ENCODE results near the gene GNAT2.
"Not testable (repeated sequence)": the region's sequence is repeated elsewhere in the genome, so short reads cannot be mapped to it uniquely, and the experiment has no call there.

Gene GNAT2

DNA sequence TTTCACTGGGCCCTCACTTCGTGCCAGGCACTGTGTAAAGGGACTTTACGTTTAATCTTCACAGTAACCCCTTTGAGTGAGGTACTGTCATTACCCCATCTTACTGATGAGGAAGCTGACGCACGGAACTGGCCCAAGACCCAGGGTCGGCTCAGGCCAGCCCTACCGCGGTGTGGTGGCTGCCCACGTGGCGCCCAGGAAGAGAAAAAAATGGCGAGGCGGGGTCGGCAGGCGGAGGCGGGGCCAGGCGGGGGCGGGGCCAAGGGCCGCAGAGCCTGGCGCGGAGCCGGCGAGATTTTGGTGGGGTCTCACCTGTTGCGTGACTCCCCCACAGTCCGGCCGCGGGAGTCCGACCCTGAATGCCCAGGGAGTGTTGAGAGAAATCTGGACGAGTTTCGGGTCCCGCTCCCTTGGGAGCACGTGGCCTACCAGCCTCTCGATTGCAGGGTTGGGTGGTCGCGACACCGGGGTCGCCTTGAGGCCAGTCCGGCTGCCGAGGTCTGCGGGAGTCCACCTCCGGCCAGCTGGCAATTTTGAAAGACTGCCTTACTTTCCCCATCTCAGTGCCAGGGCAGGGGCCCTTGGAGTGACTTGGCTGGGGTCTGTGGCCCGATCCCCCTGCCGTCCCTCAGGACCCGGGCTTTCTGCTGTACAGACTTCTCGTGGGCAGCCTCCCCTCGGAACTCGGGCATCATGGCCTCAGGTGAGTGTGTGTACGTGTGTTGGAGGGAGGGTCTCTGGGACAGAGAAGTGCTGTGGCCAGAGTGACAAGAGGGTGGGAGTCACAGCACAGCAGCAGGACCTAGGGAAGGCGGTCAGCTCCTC lies at the start of gene GNAT2, which contains the start of gene AMPD2:
GNAT2 (minus strand) TSS at position 41 of the 825 bp plus-strand sequence. CDS start 6,746 bp downstream, outside the sequence.
AMPD2 (plus strand) TSS at position 262 of the 825 bp plus-strand sequence. CDS start 1,339 bp downstream, outside the sequence.
- FAIRE-seq (no peak), DNase-seq (ENCODE audit: insufficient read length, low spot score) (peak; percentile 55)

- FAIRE-seq, result no peak
- no peak for DNase-seq (ENCODE audit: insufficient read length, low spot score)
These were observed 48.8 kb upstream of the GNAT2 start for GRCh38 chr1:109668123-109668775.

DNA sequence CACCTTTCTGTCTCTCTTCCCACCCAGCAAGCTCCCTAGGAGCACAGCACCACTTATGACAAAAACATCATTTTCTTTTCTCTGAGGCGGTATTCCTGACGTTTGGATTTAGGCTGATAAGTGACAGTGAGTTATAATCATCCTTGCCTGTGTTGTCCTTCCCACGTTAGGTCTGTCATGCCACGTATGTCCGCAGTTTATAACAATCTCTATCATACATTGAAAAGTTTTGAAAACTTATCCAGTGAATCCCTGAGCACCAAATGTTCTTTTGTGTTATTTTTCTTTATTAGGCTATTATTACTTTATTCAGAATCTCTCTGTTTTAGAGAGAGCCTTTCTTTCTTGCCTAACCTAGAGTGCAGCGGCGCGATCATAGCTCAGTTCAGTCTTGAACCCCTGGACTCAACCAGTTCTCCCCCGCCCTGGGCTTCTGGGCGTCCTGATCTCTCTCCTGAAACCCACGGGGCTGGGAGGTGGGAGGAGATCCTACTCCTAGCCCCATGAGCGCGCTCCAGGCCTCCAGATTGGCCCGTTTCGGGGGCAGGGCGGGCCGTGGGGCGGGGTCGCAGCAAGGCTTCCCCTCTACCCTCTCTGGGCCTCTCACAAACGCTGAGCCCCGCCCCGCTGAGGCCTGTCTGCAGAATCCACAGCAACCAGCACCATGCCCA lies 48.2 kb upstream of the GNAT2 start, which contains the start of gene GSTM2:
GSTM2 (plus strand) TSS at position 606 of the 671 bp plus-strand sequence; CDS start at position 665, 59 bp downstream.
- DNase-seq (ENCODE audit: insufficient read length, low spot score) (peak; percentile 45), FAIRE-seq (no peak)

DNA sequence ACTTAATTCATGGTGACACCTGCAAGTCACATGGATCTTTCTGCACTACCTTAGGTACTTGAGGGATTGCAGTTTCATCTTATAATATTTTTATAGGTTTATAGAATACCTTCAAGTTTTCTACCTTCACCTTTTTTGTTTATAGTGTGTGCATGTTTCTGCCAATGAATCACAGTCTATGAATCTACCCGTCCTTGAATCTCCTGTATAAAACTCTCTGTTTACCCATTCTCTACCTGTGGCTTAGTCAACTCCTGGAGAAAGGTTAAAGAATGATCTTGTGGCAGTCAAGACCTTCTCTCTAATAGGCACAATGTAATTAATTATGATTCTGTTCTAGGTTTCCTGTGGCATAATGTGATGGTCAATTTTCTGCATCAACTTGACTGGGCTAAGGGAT lies 45.3 kb upstream of the GNAT2 start:
- FAIRE-seq (no peak), DNase-seq (ENCODE audit: insufficient read length, low spot score) (no peak)

DNA sequence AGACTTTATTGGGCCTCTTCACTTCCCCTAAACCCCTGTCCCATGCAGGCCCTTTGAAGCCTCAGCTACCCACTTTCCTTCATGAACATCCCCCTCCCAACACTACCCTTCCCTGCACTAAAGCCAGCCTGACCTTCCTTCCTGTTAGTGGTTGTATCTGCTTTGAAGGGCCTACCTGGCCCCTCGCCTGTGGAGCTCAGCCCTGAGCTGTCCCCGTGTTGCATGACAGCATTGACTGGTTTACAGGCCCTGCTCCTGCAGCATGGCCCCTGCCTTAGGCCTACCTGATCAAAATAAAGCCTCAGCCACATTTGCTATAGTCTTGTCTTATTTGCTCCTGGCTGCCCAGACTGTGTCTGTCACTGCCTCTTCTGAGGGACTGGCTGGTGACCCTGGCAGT lies 42.0 kb upstream of the GNAT2 start:
- no peak for FAIRE-seq

GRCh38 chr1:109660691-109661026 lies 41.2 kb upstream of the GNAT2 start:
- not testable (repeated sequence) for FAIRE-seq; DNase-seq (ENCODE audit: insufficient read length, low spot score)

More for the DNA sequence above, 42.0 kb upstream of the GNAT2 start:
- no peak for DNase-seq (ENCODE audit: insufficient read length, low spot score)

- FAIRE-seq, result no peak
These were observed 40.7 kb upstream of the GNAT2 start for GRCh38 chr1:109659997-109660690.

DNA sequence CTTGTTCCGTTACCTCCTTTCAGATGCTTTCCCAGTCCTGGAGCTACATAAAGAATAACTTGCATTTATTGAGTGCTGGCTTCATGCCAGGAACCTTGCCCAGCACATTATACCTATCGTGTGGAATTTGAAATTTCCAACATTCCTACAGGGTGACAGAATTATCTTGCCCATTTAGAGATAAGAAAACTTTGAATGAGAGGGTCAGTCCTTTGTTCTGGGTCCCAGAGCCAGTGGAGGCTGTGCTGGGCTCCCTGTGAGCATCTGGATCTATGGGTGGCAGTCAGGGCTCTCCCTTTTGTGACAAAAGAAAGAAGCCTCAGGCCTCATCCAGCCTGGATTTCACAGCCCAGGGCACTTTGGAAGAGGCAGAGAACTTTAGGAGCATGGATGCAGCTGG lies 39.7 kb upstream of the GNAT2 start:
- FAIRE-seq (no peak), DNase-seq (ENCODE audit: insufficient read length, low spot score) (no peak)

More at GRCh38 chr1:109659997-109660690, 40.7 kb upstream of the GNAT2 start:
- DNase-seq (ENCODE audit: insufficient read length, low spot score), result no peak

DNA sequence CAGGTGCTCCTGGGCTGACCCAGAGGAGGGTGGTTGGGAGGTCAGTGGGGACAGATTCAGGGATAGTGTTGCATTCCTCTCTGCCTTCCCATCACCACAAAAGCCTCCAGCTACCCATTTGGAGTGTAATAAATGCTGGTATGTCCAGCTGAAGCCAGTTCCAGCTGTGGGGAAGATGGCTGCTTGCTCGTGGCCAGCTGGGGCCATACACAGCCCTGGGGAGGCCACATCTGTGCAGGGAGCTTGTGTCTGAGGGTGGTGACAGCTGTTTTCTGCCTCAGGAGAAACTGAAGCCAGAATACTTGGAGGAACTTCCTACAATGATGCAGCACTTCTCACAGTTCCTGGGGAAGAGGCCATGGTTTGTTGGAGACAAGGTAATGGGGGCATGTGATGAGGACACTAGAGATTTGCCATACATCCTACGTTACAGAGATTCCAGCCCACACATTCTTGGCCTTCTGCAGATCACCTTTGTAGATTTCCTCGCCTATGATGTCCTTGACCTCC lies 39.2 kb upstream of the GNAT2 start:
- DNase-seq (ENCODE audit: insufficient read length, low spot score) (no peak), FAIRE-seq (no peak)

GRCh38 chr1:109657970-109658369 lies 38.6 kb upstream of the GNAT2 start:
- no peak for FAIRE-seq
- DNase-seq (ENCODE audit: insufficient read length, low spot score), result no peak

DNA sequence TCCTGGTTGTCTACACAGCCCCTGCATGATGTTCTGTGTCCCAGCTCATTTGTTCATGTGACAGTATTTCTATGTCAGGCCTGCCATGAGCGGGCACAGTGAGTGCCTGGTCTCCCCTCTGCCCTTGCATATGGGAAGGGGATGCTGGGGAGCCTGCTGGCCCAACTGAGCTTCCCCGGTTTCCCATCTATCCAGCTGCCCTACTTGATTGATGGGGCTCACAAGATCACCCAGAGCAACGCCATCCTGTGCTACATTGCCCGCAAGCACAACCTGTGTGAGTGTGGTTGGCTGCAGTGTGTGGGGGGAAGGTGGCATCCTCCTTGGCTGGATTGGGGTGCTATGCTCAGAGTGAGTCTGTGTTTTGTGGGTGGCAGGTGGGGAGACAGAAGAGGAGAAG lies 38.0 kb upstream of the GNAT2 start:
- no peak for FAIRE-seq
- DNase-seq (ENCODE audit: insufficient read length, low spot score), result no peak

DNA sequence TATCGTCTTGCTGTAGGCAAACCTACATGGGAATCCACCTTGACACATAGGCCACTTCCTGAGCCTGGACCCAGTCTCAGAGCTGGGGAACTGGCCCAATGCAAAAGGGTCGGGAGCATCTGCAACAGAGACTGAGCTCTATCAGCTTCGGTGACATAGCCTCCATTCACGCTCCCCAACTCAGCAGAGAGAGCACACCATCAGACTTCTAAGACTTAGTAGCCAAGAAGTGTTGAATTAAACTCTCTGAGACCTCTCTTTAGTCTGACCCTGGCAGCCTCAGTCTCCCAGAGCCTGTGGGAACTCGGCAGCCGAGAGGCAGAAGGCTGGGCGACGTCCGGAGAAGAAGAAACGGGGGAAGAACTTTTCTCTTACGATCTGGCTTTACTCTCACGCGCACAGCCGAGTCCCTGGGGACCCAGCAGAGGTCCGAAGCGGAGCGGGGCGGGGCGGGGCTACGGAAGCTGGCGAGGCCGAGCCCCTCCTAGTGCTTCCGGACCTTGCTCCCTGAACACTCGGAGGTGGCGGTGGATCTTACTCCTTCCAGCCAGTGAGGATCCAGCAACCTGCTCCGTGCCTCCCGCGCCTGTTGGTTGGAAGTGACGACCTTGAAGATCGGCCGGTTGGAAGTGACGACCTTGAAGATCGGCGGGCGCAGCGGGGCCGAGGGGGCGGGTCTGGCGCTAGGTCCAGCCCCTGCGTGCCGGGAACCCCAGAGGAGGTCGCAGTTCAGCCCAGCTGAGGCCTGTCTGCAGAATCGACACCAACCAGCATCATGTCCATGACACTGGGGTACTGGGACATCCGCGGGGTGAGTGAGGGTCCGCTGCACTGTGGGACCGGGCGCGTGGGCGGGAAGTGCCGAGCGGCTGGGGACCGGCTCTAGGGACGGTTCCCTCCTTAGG lies 36.5 kb upstream of the GNAT2 start, which contains the start of gene GSTM4:
GSTM4 (plus strand) TSS at position 485 of the 905 bp plus-strand sequence; CDS start at position 776, 291 bp downstream.
- DNase-seq (ENCODE audit: insufficient read length, low spot score) (peak; percentile 62), FAIRE-seq (no peak)

- FAIRE-seq (no peak), DNase-seq (ENCODE audit: insufficient read length, low spot score) (no peak)
These were observed 35.1 kb upstream of the GNAT2 start for GRCh38 chr1:109654519-109654918.

- FAIRE-seq (no peak), DNase-seq (ENCODE audit: insufficient read length, low spot score) (no peak)
These were observed 33.9 kb upstream of the GNAT2 start for GRCh38 chr1:109653306-109653705.

DNA sequence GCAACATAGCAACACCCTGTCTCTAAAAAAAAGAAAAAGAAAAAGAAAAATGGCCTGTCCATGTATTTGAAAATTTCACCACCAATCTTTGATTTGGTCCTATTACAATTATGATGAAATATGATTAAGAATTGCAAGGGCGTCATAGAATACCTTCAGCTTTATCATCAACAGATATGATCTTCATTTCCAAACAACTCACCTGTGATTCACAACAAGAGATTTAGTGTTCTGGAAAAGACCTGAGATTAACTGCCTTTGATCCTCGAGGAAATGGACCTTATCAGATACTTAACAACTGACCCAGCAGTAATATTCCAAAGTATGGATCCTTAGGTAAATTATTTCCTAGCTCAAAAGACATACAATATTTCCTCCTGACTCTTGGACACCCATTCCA lies 33.0 kb upstream of the GNAT2 start:
- DNase-seq (ENCODE audit: insufficient read length, low spot score), result no peak
- FAIRE-seq, result no peak

DNA sequence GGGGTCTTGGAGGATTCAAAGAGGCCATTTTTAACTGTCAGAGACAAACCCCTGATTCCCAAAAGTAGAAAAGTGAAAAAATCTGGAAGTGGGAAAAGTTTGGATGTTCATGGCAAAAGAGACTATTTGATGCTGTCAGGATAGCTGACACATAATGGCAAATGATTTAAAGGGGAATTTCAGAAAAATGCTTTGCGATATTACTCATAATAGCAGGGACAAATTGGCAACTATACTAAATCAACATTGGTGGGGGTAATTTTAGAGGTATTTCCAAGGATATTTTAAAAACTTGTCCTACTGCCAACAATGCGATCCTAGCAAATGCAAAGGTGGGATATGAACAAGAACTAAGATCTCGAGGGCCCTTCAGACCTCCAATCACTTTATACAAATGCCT lies 31.2 kb upstream of the GNAT2 start:
- DNase-seq (ENCODE audit: insufficient read length, low spot score) (peak; percentile 20), FAIRE-seq (no peak)

- FAIRE-seq (no peak), DNase-seq (ENCODE audit: insufficient read length, low spot score) (no peak)
These were observed 30.1 kb upstream of the GNAT2 start for GRCh38 chr1:109649491-109649914.

GRCh38 chr1:109644670-109645069 lies 25.3 kb upstream of the GNAT2 start:
- DNase-seq (ENCODE audit: insufficient read length, low spot score) (no peak), FAIRE-seq (no peak)
